Cardiac muscle cell (in vitro differentiated cells and primary cell): Measurements from ENCODE around the gene SNAP91. TPM values are rescaled to one million over a fixed set of nuclear protein-coding genes. Genes with fewer than 3 reads are reported as not detected.
A peak's percentile ranks its signal among the peaks of the same experiment; 100 is the strongest.
"Not testable (repeated sequence)": the region's sequence is repeated elsewhere in the genome, so short reads cannot be mapped to it uniquely, and the experiment has no call there.

ENCODE experiments used
- DNase-seq, 2 donors: peaks; one replicate each; pipeline versions ENCODE4 v3.0.0 to v3.0.0-alpha.2; 2010 to 2017; ENCODE audit warnings: low read depth in 1 of 2, low spot score in 1 of 2
- H3K27ac ChIP-seq: fragments of 200-600 bp; sonication (generic); 2 replicates; pipeline ENCODE4 v1.5.1; 2016
- H3K27me3 ChIP-seq: fragments of 200-600 bp; sonication (generic); 2 replicates; pipeline ENCODE4 v1.6.0; 2016; ENCODE audit warnings: control low read depth
- H3K36me3 ChIP-seq: fragments of 200-600 bp; sonication (generic); 2 replicates; pipeline ENCODE4 v1.5.1; 2016; ENCODE audit warnings: control low read depth
- H3K4me1 ChIP-seq: fragments of 200-600 bp; sonication (generic); 2 replicates; pipeline ENCODE4 v1.8.1; 2017; ENCODE audit warnings: low read depth, mild to moderate bottlenecking, mixed run types
- H3K4me3 ChIP-seq: fragments of 200-600 bp; sonication (generic); 2 replicates; pipeline ENCODE4 v1.5.1; 2016; ENCODE audit warnings: mild to moderate bottlenecking
- H3K9me3 ChIP-seq: fragments of 200-600 bp; sonication (generic); 2 replicates; pipeline ENCODE4 v1.5.1; 2017; ENCODE audit warnings: low read depth, mild to moderate bottlenecking, control low read depth
- polyA plus RNA-seq: library from polyadenylated mRNA; unstranded; fragments of >200 nt; fragmentation: Nextera tagmentation; extraction: Ambion mirVana; gene quantifications from 2 replicates; pipeline ENCODE4 v1.2.1, GENCODE V29; 2016
- total RNA-seq: library from RNA; depleted of rRNA; stranded (reverse); fragments of >200 nt; gene quantifications from 2 replicates; pipeline ENCODE4 v1.2.3, GENCODE V29; 2016
- TF ChIP-seq, protein P1 (sequence below): IDR thresholded peaks from 2 replicates; pipeline ENCODE4 v1.5.1; 2012; ENCODE audit warnings: low read depth, mild to moderate bottlenecking, low read length

SNAP91 gene
- total and polyA plus RNA-seq, 2 experiments from 2014 or later: 18.3 to 27.4 TPM

DNA sequence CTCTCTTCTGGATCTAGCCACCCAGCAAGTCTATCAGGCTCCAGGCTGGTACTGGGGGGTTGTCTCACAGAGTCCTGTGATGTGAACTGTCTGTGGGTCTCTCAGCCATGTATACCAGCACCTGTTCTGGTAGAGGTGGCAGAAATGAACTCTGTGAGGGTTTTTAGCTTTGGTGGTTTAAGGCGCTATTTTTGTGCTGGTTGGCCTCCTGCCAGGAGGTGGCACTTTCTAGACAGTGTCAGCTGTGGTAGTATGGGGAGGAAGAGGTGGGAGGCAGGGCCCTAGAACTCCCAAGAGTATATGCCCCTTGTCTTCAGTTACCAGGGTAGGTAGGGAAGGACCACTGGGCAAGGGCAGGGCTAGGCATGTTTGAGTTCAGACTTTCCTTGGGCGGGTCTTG is 75.8 kb downstream of the SNAP91 start:
- no peaks in the 10 kb centered on the region for H3K9me3 ChIP-seq
- H3K36me3 ChIP-seq: no peaks in the 10 kb centered on the region
- no peak for DNase-seq

DNA sequence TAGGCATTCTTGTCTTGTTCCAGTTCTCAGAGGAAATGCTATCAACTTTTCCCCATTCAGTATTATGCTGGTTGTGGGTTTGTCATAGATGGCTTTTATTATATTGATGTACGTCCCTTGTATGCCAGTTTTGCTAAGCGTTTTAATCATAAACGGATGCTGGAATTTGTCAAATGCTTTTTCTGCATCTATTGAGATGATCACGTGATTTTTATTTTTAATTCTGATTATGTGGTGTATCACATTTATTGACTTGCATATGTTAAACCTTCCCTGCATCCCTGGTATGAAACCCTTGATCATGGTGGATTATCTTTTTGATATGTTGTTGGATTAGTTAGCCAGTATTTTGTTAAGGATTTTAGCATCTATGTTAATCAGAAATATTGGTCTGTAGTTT is 79.0 kb downstream of the SNAP91 start:
- not testable (repeated sequence) for H3K4me1 ChIP-seq, H3K9me3 ChIP-seq, H3K27ac ChIP-seq, H3K27me3 ChIP-seq, H3K4me3 ChIP-seq, DNase-seq, H3K36me3 ChIP-seq

More for the DNA sequence above, 75.8 kb downstream of the SNAP91 start:
- TF ChIP-seq, protein P1, sequence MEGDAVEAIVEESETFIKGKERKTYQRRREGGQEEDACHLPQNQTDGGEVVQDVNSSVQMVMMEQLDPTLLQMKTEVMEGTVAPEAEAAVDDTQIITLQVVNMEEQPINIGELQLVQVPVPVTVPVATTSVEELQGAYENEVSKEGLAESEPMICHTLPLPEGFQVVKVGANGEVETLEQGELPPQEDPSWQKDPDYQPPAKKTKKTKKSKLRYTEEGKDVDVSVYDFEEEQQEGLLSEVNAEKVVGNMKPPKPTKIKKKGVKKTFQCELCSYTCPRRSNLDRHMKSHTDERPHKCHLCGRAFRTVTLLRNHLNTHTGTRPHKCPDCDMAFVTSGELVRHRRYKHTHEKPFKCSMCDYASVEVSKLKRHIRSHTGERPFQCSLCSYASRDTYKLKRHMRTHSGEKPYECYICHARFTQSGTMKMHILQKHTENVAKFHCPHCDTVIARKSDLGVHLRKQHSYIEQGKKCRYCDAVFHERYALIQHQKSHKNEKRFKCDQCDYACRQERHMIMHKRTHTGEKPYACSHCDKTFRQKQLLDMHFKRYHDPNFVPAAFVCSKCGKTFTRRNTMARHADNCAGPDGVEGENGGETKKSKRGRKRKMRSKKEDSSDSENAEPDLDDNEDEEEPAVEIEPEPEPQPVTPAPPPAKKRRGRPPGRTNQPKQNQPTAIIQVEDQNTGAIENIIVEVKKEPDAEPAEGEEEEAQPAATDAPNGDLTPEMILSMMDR: no peak
- no peak overlapping the region for H3K4me3 ChIP-seq
- no peaks in the 10 kb centered on the region for H3K27me3 ChIP-seq
- no peaks in the 10 kb centered on the region for H3K4me1 ChIP-seq
- no peak overlapping the region for H3K27ac ChIP-seq

DNA sequence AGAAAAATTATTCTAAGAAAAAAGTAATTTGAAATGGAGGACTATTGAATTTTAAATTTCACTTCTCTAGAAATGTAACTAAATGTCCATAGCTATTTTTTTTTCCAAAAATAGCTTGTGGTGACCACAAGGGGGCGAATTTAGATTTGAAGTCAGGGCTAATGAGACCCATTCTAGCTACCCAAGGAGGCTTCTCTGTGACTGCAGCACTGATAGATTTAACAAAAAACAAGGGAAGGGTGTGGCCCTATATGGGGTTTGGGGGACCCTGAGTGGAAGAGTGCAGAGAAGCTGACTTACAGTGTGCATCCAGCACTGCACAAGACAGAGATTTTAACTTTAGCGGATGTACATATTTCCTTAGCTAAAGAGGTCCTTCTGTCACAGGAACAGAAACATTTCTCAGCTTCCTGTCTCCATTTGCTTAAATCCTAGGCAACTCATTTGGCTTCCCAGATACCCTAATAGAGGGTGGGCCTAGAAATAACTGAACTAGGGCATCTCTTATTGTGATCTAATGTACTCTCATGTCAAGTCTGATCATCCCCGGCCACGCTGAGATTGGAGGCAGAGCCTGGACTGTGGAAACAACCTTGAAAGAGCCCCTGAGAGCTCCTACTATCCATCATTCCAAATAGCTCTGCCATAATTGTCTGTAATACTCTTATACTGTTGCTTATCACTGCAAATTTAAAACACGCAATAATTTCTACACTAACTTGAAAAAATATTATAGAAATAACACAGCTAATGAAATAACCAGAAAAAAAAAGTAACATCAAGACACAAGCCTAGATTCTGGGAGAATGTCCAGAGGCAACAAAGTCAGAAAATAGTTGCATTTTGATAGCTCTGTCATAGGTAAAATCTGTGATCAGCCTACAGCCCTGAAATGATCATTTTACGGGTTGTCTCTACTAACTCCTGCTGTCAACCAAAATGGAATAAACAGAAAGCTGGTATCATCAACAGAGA is 93.6 kb downstream of the SNAP91 start:
- Histone ChIP-seq H3K27me3 (no peaks in the 10 kb centered on the region), H3K4me3 (no peak overlapping the region), H3K27ac (peak overlapping the region; percentile 30), H3K9me3 (no peaks in the 10 kb centered on the region), H3K4me1 (no peaks in the 10 kb centered on the region), H3K36me3 (no peaks in the 10 kb centered on the region)
- DNase-seq: peak; percentile 59 to 61
- TF ChIP-seq, protein P1: peak; percentile 69

DNA sequence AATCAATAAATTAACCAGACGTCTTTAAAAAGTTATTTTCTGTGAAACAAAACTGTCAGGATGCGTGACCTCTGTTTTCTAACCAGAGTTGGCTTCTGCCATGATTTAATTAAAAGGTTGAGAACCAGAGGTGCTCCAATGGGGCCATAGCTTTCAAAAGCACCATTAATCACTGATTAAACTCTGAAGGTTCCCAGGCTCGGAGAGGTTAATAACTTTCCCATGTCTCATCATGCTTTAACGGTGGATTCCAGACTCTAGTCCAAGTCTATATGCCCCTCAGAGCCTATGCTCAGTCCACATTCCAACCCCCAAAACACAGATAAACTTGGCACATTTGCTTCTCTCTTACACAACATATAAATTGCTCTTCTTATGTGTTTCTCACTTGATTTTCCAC is 95.5 kb downstream of the SNAP91 start:
- no peak overlapping the region for H3K27ac ChIP-seq
- H3K4me3 ChIP-seq: no peak overlapping the region
- no peaks in the 10 kb centered on the region for H3K27me3 ChIP-seq
- peak; percentile 1 to 14 for DNase-seq
- TF ChIP-seq, protein P1: no peak
- H3K36me3 ChIP-seq: no peaks in the 10 kb centered on the region
- H3K9me3 ChIP-seq: no peaks in the 10 kb centered on the region
- no peaks in the 10 kb centered on the region for H3K4me1 ChIP-seq

DNA sequence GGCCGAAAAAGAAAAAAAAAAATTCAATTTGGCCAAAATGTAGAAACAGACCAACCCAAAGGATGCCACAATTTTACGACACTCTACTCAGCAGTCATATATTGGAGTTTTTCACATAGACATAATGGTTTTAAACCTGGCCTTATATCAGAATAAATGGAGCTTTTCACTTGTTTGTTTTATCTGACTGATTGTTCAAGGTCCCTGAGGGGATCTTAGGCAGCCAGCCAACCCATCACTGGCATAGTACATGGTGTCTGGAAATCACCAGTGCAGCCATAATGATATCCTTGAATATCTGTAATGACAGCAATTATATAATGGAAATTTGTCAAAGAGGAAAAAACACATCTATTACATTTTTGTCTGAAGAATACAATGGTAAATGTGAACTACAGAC is 99.7 kb downstream of the SNAP91 start:
- H3K27me3 ChIP-seq: no peaks in the 10 kb centered on the region
- no peaks in the 10 kb centered on the region for H3K36me3 ChIP-seq
- no peaks in the 10 kb centered on the region for H3K4me1 ChIP-seq
- H3K4me3 ChIP-seq: no peak overlapping the region
- TF ChIP-seq, protein P1: no peak
- H3K27ac ChIP-seq: no peak overlapping the region
- H3K9me3 ChIP-seq: no peaks in the 10 kb centered on the region
- DNase-seq: no peak

DNA sequence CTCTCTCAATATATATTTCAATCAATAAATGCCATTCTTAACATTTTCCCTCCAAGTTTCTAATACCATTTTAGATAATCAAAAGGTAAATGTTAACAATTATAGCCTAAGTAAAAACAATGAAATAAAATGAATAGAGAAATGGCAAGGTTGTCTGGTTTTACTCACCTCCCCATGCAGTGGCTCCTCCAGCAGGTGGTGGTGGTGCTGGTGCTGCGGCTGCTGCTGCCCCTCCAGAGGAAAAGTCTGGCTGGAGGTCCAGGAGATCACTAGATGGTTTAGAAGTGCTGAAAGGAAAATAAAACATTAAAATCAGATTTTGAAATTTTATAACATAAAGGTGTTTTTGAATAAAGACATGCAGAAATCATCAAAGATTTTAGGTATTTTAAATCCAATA is 103.4 kb downstream of the SNAP91 start:
- H3K9me3 ChIP-seq: no peaks in the 10 kb centered on the region
- no peak overlapping the region for H3K27ac ChIP-seq
- no peak for DNase-seq
- no peaks in the 10 kb centered on the region for H3K36me3 ChIP-seq
- no peak overlapping the region for H3K4me3 ChIP-seq
- H3K4me1 ChIP-seq: no peaks in the 10 kb centered on the region
- H3K27me3 ChIP-seq: no peaks in the 10 kb centered on the region
- TF ChIP-seq, protein P1: no peak
